GM19240 (cell line): ENCODE results near the gene HBA1.
"Not testable (repeated sequence)": the region's sequence is repeated elsewhere in the genome, so short reads cannot be mapped to it uniquely, and the experiment has no call there.

Experiments used
- DNase-seq: peaks from one replicate; pipeline ENCODE4 v3.0.0; 2011; ENCODE audit warnings: low spot score; ENCODE audit not compliant: insufficient read length

HBA1 gene

DNA sequence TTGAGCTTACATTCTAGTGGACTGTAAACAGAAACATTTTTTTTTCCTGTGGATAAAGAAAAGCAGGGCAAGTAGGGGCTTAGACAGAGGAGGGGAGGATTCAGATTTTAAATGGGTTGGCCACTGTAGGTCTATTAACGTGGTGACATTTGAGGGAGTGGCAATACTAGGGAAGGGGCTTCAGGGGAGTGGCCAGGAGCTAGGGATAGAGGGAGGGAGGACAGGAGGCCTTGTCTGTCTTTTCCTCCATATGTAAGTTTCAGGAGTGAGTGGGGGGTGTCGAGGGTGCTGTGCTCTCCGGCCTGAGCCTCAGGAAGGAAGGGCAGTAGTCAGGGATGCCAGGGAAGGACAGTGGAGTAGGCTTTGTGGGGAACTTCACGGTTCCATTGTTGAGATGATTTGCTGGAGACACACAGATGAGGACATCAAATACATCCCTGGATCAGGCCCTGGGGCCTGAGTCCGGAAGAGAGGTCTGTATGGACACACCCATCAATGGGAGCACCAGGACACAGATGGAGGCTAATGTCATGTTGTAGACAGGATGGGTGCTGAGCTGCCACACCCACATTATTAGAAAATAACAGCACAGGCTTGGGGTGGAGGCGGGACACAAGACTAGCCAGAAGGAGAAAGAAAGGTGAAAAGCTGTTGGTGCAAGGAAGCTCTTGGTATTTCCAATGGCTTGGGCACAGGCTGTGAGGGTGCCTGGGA lies 17.2 kb upstream of the HBA1 start:
- no peak for DNase-seq

DNA sequence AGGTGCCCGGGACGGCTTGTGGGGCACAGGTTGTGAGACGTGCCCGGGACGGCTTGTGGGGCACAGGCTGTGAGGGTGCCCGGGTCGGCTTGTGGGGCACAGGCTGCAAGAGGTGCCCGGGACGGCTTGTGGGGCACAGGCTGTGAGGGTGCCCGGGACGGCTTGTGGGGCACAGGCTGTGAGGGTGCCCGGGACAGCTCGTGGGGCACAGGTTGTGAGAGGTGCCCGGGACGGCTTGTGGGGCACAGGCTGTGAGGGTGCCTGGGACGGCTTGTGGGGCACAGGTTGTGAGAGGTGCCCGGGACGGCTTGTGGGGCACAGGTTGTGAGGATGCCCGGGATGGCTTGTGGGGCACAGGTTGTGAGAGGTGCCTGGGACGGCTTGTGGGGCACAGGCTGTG lies 16.2 kb upstream of the HBA1 start:
- DNase-seq: not testable (repeated sequence)

DNA sequence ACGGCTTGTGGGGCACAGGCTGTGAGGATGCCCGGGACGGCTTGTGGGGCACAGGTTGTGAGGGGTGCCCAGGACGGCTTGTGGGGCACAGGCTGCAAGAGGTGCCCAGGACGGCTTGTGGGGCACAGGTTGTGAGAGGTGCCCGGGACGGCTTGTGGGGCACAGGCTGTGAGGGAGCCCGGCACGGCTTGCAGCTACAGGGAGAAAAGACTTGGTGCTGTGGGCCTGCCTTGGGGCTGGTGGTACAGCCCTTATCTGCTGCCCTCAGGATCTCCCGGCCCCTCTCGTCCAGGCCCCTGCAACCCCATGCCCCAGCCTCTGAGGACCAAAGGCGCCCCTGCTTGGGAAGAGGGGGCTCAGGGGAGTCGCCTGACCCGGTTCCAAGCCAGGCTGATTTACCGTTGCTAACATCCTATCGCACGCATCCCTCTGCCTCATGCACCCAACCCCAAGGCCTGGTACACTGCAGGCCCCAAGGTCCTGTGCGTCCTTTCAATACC lies 15.7 kb upstream of the HBA1 start:
- no peak for DNase-seq

DNA sequence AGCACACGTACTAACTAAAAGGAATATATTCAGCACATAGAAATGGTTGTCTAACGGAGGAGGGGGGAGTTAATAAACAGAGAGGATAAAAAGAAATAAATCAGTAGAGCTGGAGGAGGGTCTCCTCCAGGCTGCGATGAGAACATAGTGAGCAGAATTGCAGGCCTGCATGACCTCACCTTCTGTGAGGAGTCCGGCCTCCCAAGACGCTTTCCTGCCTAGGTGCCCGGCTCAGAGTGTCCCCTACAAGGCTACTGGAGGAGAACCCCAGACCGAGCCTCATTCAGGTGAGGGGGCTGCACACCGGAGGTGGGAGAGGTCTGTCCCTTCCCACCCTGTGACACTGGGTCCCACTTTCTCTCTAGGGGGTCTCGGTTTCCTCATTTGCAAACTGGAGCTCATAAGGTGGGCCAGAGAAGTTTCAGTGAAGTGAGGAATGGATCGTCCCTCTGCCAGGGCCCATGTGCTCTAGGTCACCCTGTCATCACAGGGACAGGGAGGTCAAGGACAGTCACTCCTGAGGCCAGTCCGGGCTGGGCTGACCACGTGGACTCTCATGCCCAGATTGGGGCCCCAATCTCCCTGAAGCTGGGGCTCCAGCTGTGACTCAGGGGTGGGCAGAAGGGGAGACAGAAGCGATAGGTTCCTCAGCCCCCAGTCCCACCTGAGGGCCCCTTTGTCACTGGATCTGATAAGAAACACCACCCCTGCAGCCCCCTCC lies 14.0 kb upstream of the HBA1 start:
- DNase-seq: no peak

DNA sequence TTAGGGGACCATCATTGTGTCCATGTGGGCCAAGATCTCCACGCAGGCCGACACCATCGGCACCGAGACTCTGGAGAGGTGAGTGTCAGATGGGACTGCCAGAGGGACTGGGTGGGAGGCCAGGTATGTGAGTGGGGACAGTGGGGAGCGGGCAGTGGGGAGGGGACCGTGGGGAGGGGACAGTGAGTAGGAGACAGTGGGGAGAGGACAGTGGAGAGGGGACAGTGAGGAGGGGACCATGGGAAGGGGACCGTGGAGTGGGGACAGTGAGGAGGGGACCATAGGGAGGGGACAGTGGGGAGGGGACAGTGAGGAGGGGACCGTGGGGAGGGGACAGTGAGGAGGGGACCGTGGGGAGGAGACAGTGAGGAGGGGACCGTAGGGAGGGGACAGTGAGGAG lies 13.3 kb upstream of the HBA1 start:
- DNase-seq: not testable (repeated sequence)

DNA sequence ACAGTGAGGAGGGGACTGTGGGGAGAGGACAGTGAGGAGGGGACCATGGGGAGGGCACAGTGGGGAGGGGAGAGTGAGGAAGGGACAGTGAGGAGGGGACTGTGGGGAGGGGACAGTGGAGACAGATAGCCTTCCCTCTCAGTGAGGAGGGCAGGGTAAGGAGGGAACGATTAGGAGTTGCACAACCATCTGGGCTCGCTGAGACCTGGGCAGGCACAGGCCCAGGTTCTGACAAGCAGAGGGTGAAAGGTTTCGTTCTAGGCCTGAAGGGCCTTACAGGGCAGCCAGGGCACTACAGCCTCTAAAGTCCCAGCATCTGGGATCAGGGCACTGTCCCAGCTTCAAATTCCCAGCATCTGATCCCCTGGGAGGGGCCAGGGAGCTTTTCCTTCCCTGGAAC lies 12.8 kb upstream of the HBA1 start:
- DNase-seq: not testable (repeated sequence)

DNA sequence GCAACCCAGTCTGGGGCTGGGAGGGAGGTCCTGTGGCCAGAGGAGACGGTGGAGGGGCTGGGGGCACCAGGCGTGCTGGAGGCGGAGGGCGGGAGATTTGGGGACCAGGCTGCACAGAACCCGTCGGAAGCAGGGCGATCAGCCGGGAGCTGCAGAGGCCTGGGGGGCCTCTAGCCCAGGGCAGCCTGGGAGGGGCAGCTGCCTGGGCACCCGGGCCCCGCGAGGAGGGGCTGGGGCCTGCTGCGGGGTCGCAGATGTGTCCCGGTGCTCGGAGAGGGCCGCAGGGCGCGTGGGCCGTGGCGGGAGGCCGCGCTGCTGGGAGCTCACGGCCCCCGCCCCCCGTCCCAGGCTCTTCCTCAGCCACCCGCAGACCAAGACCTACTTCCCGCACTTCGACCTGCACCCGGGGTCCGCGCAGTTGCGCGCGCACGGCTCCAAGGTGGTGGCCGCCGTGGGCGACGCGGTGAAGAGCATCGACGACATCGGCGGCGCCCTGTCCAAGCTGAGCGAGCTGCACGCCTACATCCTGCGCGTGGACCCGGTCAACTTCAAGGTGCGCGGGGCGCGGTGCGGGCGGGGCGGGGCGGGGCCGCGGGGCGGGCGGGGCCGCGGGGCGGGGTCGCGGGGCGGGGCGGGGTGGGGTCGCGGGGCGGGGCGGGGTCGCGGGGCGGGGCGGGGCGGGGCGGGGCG lies 12.2 kb upstream of the HBA1 start:
- DNase-seq: not testable (repeated sequence)

DNA sequence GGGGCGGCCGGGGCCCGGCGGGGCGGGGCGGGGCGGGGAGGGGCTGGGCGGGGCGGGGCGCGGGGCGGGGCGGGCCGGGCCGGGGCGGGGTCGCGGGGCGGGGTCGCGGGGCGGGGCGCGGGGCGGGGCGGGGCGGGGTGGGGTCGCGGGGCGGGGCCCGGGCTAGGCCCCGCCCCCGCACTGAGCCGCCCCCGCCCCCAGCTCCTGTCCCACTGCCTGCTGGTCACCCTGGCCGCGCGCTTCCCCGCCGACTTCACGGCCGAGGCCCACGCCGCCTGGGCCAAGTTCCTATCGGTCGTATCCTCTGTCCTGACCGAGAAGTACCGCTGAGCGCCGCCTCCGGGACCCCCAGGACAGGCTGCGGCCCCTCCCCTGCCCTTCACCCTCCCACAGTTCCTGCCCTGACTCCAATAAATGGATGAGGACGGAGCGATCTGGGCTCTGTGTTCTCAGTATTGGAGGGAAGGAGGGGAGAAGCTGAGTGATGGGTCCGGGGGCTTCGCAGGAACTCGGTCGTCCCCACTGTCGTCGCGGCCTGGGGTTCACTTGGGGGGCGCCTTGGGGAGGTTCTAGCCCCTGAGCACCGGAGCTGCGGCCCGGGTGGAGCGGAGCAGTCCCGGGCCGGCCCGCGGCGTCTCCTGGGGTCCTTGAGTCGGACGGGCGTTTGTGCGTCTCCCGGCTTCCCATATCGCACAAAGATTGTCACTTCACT lies 11.5 kb upstream of the HBA1 start:
- DNase-seq: no peak

DNA sequence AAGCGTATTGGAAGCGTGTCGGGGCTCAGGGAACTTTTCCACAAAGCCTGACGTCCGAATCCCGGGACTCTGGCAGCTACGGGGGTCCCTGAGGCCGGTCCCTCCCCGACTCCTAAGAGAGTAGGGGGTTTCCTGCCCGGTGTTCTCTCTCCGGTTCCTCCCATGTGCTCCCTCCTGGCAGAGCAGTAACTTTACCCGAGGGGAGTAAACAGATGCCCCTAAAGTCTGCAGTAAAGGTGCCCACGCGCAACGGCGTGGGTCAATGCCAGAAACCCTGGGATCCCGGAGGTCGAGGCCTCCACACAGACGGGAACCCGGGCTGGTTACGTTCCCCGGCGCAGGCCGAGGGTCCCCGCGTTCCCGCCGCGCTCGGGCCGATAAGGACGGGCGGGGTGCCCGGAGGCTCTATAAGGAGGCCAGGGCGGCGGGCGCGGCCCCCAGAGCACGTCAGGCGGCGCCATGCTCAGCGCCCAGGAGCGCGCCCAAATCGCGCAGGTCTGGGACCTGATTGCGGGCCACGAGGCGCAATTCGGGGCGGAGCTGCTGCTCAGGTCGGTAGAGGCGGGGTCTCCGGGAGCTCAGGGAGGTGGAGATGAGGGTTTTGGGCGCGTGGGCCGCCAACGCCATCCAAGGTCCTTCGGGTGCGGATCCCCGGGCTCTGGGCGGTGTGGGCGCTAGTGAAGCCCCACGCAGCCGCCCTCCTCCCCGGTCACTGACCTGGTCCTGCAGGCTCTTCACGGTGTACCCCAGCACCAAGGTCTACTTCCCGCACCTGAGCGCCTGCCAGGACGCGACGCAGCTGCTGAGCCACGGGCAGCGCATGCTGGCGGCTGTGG lies 10.7 kb upstream of the HBA1 start, which contains the start of gene HBM:
TSS of gene HBM (plus strand) at position 440 of the 836 bp plus-strand sequence. CDS start at position 460, 20 bp downstream.
- no peak for DNase-seq

DNA sequence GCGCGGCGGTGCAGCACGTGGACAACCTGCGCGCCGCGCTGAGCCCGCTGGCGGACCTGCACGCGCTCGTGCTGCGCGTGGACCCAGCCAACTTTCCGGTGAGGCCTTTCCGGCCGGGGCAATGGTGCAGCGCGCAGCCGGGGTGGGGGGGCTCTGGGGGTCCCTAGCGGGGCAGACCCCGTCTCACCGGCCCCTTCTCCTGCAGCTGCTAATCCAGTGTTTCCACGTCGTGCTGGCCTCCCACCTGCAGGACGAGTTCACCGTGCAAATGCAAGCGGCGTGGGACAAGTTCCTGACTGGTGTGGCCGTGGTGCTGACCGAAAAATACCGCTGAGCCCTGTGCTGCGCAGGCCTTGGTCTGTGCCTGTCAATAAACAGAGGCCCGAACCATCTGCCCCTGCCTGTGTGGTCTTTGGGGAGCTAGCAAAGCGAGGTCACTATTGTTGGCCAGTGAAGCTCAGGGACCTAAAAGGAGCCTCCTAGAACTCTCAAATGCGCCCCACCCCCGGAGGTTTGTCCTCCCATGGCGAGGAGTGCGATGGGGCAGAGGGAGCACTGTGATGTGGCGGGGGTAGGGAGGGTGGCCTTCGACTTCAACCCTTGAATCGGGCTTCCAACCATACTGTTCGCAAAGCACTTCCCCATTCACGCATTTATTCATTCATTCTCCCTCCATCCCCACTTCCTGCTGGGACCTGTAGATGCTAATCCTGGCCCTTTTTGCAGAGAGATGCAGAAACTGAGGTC lies 9.9 kb upstream of the HBA1 start:
- no peak for DNase-seq

DNA sequence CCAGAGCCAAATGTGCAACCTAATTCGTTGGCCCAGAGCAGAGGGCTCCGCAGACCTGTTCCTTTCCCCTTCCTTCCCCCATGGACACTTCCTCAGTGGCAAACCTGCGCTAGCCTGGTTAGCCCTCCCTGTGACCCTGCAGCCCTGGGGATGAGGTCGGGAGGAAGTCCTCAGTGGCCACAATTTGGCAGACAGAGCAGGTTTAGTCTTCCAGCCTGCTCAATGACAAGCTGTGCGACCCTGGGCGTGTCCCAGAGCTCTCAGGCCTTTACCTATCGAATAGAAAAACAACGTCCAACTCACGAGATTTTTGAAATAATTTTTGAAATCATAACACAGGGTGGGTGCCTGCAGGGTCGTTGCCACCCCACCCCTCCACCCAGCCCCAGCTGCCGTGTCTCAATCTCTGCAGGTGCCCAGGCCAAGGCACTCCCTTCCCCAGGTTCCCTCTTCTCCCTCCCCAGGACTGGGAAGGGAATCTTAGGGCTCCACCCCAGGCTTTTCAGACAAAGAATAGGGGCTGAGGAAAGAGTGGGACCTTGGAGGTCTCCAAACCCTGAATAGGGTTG lies 9.3 kb upstream of the HBA1 start:
- DNase-seq: no peak

DNA sequence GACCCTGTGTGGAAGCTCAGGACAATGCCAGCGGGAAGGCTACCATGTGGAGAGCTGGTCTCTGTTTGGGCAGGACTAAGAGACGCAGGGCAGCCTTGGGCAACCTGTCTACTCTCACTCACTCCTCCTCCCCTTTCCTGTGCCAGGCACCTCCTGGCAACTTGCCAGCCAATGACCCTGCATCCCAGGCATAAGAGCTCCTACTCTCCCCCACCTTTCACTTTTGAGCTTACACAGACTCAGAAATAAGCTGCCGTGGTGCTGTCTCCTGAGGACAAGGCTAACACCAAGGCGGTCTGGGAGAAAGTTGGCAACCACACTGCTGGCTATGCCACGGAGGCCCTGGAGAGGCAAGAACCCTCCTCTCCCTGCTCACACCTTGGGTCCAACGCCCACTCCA lies 8.1 kb upstream of the HBA1 start:
- DNase-seq: no peak

DNA sequence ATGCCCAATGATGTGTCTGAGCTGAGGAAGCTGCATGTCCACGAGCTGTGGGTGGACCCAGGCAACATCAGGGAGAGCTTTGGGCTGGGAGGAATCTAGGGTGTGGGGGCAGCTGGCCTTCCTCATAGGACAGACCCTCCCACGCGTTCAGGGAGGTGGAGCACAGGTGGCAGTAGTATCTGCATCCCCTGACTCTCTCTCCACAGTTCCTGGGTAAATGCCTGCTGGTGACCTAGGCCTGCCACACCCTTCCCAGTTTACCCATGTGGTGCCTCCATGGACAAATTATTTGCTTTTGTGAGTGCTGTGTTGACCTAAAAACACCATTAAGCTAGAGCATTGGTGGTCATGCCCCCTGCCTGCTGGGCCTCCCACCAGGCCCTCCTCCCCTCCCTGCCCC lies 7.5 kb upstream of the HBA1 start:
- no peak for DNase-seq

DNA sequence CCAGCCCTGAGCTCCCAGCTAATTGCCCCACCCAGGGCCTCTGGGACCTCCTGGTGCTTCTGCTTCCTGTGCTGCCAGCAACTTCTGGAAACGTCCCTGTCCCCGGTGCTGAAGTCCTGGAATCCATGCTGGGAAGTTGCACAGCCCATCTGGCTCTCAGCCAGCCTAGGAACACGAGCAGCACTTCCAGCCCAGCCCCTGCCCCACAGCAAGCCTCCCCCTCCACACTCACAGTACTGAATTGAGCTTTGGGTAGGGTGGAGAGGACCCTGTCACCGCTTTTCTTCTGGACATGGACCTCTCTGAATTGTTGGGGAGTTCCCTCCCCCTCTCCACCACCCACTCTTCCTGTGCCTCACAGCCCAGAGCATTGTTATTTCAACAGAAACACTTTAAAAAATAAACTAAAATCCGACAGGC lies 6.4 kb upstream of the HBA1 start:
- not testable (repeated sequence) for DNase-seq

DNA sequence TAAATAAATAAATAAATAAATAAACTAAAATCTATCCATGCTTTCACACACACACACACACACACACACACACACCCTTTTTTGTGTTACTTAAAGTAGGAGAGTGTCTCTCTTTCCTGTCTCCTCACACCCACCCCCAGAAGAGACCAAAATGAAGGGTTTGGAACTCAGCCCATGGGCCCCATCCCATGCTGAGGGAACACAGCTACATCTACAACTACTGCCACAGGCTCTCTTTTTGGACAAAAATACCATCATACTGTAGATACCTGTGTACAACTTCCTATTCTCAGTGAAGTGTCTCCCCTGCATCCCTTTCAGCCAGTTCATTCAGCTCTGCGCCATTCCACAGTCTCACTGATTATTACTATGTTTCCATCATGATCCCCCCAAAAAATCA lies 5.7 kb upstream of the HBA1 start:
- DNase-seq: no peak

DNA sequence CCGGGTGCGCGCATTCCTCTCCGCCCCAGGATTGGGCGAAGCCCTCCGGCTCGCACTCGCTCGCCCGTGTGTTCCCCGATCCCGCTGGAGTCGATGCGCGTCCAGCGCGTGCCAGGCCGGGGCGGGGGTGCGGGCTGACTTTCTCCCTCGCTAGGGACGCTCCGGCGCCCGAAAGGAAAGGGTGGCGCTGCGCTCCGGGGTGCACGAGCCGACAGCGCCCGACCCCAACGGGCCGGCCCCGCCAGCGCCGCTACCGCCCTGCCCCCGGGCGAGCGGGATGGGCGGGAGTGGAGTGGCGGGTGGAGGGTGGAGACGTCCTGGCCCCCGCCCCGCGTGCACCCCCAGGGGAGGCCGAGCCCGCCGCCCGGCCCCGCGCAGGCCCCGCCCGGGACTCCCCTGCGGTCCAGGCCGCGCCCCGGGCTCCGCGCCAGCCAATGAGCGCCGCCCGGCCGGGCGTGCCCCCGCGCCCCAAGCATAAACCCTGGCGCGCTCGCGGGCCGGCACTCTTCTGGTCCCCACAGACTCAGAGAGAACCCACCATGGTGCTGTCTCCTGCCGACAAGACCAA lies 4.0 kb upstream of the HBA1 start, which contains the start of gene HBA2:
TSS of gene HBA2 (plus strand) at position 503 of the 568 bp plus-strand sequence. CDS start at position 540, 37 bp downstream.
- not testable (repeated sequence) for DNase-seq

DNA sequence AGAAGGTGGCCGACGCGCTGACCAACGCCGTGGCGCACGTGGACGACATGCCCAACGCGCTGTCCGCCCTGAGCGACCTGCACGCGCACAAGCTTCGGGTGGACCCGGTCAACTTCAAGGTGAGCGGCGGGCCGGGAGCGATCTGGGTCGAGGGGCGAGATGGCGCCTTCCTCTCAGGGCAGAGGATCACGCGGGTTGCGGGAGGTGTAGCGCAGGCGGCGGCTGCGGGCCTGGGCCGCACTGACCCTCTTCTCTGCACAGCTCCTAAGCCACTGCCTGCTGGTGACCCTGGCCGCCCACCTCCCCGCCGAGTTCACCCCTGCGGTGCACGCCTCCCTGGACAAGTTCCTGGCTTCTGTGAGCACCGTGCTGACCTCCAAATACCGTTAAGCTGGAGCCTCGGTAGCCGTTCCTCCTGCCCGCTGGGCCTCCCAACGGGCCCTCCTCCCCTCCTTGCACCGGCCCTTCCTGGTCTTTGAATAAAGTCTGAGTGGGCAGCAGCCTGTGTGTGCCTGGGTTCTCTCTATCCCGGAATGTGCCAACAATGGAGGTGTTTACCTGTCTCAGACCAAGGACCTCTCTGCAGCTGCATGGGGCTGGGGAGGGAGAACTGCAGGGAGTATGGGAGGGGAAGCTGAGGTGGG lies 3.1 kb upstream of the HBA1 start:
- not testable (repeated sequence) for DNase-seq
